OCI-LY1 (cell line): ENCODE measurements around the gene SLC25A25.

Experiments
- H2AFZ ChIP-seq: fragments of 200-600 bp; sonication (generic), shearing (Covaris generic); 2 replicates; pipeline ENCODE4 v1.6.0; 2014; ENCODE audit warnings: antibody characterized with exemption, mild to moderate bottlenecking, low read length
- H3F3A ChIP-seq: fragments of 200-600 bp; sonication (generic), shearing (Covaris generic); 2 replicates; pipeline ENCODE4 v1.6.0; 2014; ENCODE audit warnings: mild to moderate bottlenecking, antibody characterized with exemption, low read length, moderate library complexity; ENCODE audit not compliant: insufficient read depth
- H3K27ac ChIP-seq: fragments of 200-600 bp; sonication (generic); 2 replicates; pipeline ENCODE4 v1.5.1; 2014; ENCODE audit warnings: low read length, mixed run types, mild to moderate bottlenecking, low read depth; ENCODE audit not compliant: poor library complexity, severe bottlenecking
- H3K27me3 ChIP-seq: fragments of 200-600 bp; sonication (generic); 2 replicates; pipeline ENCODE4 v1.6.0; 2014; ENCODE audit warnings: antibody characterized with exemption, mild to moderate bottlenecking, low read length, moderate library complexity; ENCODE audit not compliant: insufficient read depth
- H3K36me3 ChIP-seq: fragments of 200-600 bp; sonication (generic); 2 replicates; pipeline ENCODE4 v1.6.1; 2014; ENCODE audit warnings: mild to moderate bottlenecking, antibody characterized with exemption, low read length, moderate library complexity, mixed read lengths; ENCODE audit not compliant: insufficient read depth
- H3K4me1 ChIP-seq: fragments of 200-600 bp; sonication (generic); 2 replicates; pipeline ENCODE4 v1.5.1; 2014; ENCODE audit warnings: mild to moderate bottlenecking, low read length, moderate library complexity; ENCODE audit not compliant: insufficient read depth, severe bottlenecking
- H3K4me2 ChIP-seq: fragments of 200-600 bp; sonication (generic), shearing (Covaris generic); 2 replicates; pipeline ENCODE4 v1.6.1; 2014; ENCODE audit warnings: low read length
- H3K4me3 ChIP-seq: fragments of 200-600 bp; sonication (generic); 2 replicates; pipeline ENCODE4 v1.5.1; 2014; ENCODE audit warnings: low read length, low read depth, mild to moderate bottlenecking, mixed read lengths; ENCODE audit not compliant: poor library complexity, severe bottlenecking
- H3K79me2 ChIP-seq: fragments of 200-600 bp; shearing (Covaris generic); 2 replicates; pipeline ENCODE4 v1.6.1; 2016; ENCODE audit warnings: mixed run types, low read length, mixed read lengths; ENCODE audit not compliant: insufficient read depth
- H3K9ac ChIP-seq: fragments of 200-600 bp; sonication (generic), shearing (Covaris generic); 2 replicates; pipeline ENCODE4 v1.6.1; 2014; ENCODE audit warnings: mild to moderate bottlenecking, low read length, mixed read lengths
- H3K9me2 ChIP-seq: fragments of 200-600 bp; sonication (generic), shearing (Covaris generic); 2 replicates; pipeline ENCODE4 v1.6.1; 2014; ENCODE audit warnings: low read depth, mild to moderate bottlenecking, low read length, mixed read lengths
- H3K9me3 ChIP-seq: fragments of 200-600 bp; shearing (Covaris generic); 2 replicates; pipeline ENCODE4 v1.6.1; 2014; ENCODE audit warnings: low read length, mixed read lengths
- H4K20me1 ChIP-seq: fragments of 200-600 bp; sonication (generic), shearing (Covaris generic); 2 replicates; pipeline ENCODE4 v1.6.0; 2016; ENCODE audit warnings: mild to moderate bottlenecking, low read length; ENCODE audit not compliant: insufficient read depth
- CTCF ChIP-seq: fragments of 200-600 bp; sonication (generic), shearing (Covaris generic); IDR thresholded peaks from 2 replicates; pipeline ENCODE4 v1.5.1; 2017; ENCODE audit warnings: mild to moderate bottlenecking, antibody characterized with exemption, low read length, moderate library complexity, mixed read lengths
- EZH2 ChIP-seq: fragments of 200-600 bp; sonication (generic), shearing (Covaris generic); IDR thresholded peaks from 2 replicates; pipeline ENCODE4 v1.8.0; 2017; ENCODE audit warnings: borderline replicate concordance, mixed run types, mild to moderate bottlenecking, antibody characterized with exemption, low read length, moderate library complexity, mixed read lengths

SLC25A25 gene

GRCh38 chr9:128123451-128124080, 55.5 kb downstream of the SLC25A25 start:
- H3K9me2 ChIP-seq, result no peaks in the 10 kb centered on the region
- H3K4me3 ChIP-seq, result no peak overlapping the region
- no peak overlapping the region for H3K4me2 ChIP-seq
- H3K4me1 ChIP-seq, result peaks cover 20% of the 10 kb centered on the region
- peaks cover 10% of the 10 kb centered on the region for H3K79me2 ChIP-seq
- H3K9me3 ChIP-seq, result no peaks in the 10 kb centered on the region
- H3K9ac ChIP-seq, result no peak overlapping the region
- no peaks in the 10 kb centered on the region for H3K27me3 ChIP-seq
- no peaks in the 10 kb centered on the region for H3F3A ChIP-seq
- no peaks in the 10 kb centered on the region for H4K20me1 ChIP-seq
- no peak overlapping the region for H3K27ac ChIP-seq
- H2AFZ ChIP-seq, result no peak overlapping the region
- no peak for TF ChIP-seq CTCF
- H3K36me3 ChIP-seq, result peaks cover 41% of the 10 kb centered on the region

- H3K9me3 ChIP-seq, result no peaks in the 10 kb centered on the region
- H3K4me3 ChIP-seq, result no peak overlapping the region
- H3K9ac ChIP-seq, result no peak overlapping the region
- no peak overlapping the region for H3K27ac ChIP-seq
- no peaks in the 10 kb centered on the region for H3F3A ChIP-seq
- H3K36me3 ChIP-seq, result peaks cover 41% of the 10 kb centered on the region
- no peak overlapping the region for H3K4me2 ChIP-seq
- H2AFZ ChIP-seq, result no peak overlapping the region
- H3K9me2 ChIP-seq, result no peaks in the 10 kb centered on the region
- H4K20me1 ChIP-seq, result no peaks in the 10 kb centered on the region
- H3K79me2 ChIP-seq, result peaks cover 10% of the 10 kb centered on the region
- no peak for TF ChIP-seq EZH2
- no peak for TF ChIP-seq CTCF
- H3K27me3 ChIP-seq, result no peaks in the 10 kb centered on the region
- peaks cover 26% of the 10 kb centered on the region for H3K4me1 ChIP-seq
Measured at GRCh38 chr9:128124451-128124850, 56.4 kb downstream of the SLC25A25 start.

GRCh38 chr9:128124873-128125579, 57.0 kb downstream of the SLC25A25 start:
- no peaks in the 10 kb centered on the region for H3K9me2 ChIP-seq
- TF ChIP-seq CTCF (peak; percentile 75), EZH2 (no peak)
- H3F3A ChIP-seq, result no peaks in the 10 kb centered on the region
- H3K27me3 ChIP-seq, result no peaks in the 10 kb centered on the region
- peaks cover 26% of the 10 kb centered on the region for H3K4me1 ChIP-seq
- no peak overlapping the region for H3K9ac ChIP-seq
- peak overlapping the region; percentile 92 for H3K4me3 ChIP-seq
- no peaks in the 10 kb centered on the region for H3K9me3 ChIP-seq
- peak overlapping the region; percentile 94 for H3K4me2 ChIP-seq
- peaks cover 10% of the 10 kb centered on the region for H3K79me2 ChIP-seq
- H4K20me1 ChIP-seq, result no peaks in the 10 kb centered on the region
- H3K27ac ChIP-seq, result peak overlapping the region; percentile 42
- no peak overlapping the region for H2AFZ ChIP-seq
- peaks cover 40% of the 10 kb centered on the region for H3K36me3 ChIP-seq
